Choroid plexus epithelial cell (primary cell): Measurements from ENCODE around the gene AMER1.
A peak's percentile ranks its signal among the peaks of the same experiment; 100 is the strongest.
"Not testable (repeated sequence)": the region's sequence is repeated elsewhere in the genome, so short reads cannot be mapped to it uniquely, and the experiment has no call there.

ENCODE experiments used
- DNase-seq: peaks from one replicate; pipeline ENCODE4 v3.0.0-alpha.2; 2010; ENCODE audit warnings: low read depth
- H3K4me3 ChIP-seq: 2 replicates; pipeline ENCODE4 v1.5.1; 2011; ENCODE audit warnings: low read depth, mild to moderate bottlenecking, control low read depth, low read length, moderate library complexity
- TF ChIP-seq, protein P1 (sequence below): conservative IDR thresholded peaks from 2 replicates; pipeline ENCODE4 v1.5.1; 2011; ENCODE audit warnings: low read depth, mild to moderate bottlenecking, control low read depth, inconsistent platforms, low read length, moderate library complexity

Gene AMER1

DNA sequence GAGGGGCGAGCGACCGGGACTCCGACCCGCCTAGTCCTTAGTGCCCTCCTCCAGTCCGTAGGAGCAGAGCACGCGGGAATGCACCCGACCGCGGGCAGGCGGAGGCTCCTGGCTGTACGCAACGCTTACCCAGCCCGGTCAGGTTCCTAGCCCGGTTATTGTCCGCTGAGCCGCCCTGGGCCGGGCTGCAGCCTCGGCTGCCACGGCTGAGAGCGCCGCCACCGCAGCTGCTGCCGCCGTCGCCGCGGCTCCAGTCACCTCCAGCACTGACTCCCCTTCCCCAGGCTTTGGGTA, at the start of gene AMER1:
Gene AMER1 (minus strand): TSS at position 268 of the 294 bp plus-strand sequence. CDS start 12,422 bp downstream, outside the sequence.
- no peak for DNase-seq
- H3K4me3 ChIP-seq = peak within 1 kb of the TSS; percentile 68
- TF ChIP-seq, protein P1, sequence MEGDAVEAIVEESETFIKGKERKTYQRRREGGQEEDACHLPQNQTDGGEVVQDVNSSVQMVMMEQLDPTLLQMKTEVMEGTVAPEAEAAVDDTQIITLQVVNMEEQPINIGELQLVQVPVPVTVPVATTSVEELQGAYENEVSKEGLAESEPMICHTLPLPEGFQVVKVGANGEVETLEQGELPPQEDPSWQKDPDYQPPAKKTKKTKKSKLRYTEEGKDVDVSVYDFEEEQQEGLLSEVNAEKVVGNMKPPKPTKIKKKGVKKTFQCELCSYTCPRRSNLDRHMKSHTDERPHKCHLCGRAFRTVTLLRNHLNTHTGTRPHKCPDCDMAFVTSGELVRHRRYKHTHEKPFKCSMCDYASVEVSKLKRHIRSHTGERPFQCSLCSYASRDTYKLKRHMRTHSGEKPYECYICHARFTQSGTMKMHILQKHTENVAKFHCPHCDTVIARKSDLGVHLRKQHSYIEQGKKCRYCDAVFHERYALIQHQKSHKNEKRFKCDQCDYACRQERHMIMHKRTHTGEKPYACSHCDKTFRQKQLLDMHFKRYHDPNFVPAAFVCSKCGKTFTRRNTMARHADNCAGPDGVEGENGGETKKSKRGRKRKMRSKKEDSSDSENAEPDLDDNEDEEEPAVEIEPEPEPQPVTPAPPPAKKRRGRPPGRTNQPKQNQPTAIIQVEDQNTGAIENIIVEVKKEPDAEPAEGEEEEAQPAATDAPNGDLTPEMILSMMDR = no peak

DNA sequence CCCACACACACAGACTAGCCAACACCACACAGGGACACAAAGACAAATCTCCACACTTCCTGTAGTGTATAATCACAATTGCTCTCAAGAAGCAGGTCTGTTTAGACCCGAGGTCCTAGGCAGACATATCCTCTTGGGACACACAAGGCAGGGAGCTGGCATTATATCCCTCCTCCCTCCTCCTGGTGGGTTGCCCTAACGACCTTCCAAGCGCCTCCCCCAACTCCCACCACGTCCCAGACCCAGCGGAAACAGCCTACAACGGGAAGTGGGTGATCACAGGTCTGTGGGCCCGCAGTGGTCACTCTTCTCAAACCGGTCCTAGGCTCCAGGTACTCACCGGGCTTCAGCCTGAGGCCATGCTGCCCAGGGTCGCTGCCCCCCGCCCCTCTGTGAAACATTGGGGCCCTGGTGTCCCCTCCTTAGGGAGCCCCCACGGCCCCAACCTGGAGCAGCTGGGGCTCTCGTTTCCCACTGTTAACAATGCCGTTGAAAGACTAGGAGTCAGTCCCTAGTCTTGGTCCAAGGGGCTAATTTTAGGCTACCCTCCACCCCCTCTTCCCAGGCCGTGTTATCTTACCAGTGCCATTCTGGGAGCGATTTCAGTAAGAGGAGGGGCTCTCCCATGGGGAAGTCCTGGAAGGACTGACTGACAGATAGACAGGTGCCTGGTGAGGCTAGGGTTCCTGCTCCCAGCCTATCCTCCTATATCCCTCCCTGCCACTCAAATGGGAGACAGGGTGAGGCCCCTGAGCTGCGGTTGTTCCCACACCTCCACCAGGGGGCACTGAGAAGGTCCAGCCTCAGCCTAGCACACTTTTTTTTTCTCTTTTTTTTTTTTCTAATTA, 24.8 kb upstream of the AMER1 start, which contains the start of gene ASB12:
Gene ASB12 (minus strand): TSS at position 485 of the 848 bp plus-strand sequence. CDS start 4,957 bp downstream, outside the sequence.
- no peak for DNase-seq
- TF ChIP-seq, protein P1 = no peak

DNA sequence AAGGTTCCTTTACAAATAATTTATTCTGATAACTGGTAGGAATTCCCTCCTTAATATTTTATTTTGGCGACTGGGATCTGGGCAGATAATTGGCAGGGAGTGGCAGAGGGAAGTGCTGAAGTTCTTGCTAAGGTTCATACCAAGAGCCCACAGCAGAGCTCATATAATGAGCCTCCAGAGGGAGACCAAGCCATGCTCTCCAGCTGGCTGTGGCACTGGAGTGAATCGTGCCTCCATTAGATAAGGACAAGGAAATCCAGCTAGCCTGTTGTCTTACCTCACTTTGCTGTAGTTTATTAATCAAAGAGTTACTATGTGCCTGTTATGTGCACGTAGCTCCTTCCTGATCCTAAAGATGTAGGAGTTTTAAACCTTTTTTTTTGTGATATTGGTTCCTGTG, 23.6 kb upstream of the AMER1 start:
- DNase-seq = no peak
- H3K4me3 ChIP-seq = no peak overlapping the region
- TF ChIP-seq, protein P1 = no peak

More for the DNA sequence above, 24.8 kb upstream of the AMER1 start, which contains the start of gene ASB12:
- H3K4me3 ChIP-seq = no peak within 1 kb of the TSS

DNA sequence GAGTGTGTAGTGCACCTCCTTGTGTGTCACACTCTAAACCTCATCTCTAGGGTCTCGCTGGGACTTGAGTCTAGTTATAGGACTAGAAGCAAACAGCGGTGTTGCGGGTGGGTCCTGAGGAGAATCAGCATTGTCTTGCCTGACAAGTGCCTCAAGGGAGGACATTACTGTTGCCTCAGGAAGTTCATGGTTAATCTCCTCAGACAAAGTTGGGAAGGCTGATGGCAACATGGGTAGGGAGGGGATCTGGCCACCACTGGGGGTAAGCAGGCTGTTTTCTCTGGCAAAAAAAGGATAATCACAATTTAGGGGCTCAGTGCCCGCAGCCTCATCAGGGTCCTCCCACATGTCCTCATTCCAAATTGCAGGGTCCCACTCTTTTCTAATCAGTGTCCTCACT, 12.5 kb upstream of the AMER1 start:
- TF ChIP-seq, protein P1 = no peak
- DNase-seq = no peak
- H3K4me3 ChIP-seq = no peak overlapping the region

DNA sequence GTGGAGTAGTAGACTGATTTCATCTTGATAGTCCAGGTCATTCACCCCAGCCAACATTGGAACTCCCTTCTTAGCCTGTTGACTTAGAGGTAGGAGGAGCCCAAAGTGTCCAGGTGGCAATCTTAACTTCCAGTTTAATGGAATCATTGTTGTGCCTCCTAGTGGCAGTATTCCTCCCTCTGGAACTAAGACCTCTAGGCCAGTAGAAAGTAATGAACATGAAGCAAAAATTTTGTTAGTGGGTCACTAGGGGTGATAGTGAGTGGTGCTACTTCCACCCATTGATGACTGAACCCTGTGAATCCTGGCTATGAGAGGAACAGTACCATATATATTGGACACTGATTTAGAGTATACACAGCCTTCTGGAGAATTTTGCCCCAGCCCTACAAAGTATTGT, 8.5 kb upstream of the AMER1 start:
- not testable (repeated sequence) for H3K4me3 ChIP-seq, DNase-seq

DNA sequence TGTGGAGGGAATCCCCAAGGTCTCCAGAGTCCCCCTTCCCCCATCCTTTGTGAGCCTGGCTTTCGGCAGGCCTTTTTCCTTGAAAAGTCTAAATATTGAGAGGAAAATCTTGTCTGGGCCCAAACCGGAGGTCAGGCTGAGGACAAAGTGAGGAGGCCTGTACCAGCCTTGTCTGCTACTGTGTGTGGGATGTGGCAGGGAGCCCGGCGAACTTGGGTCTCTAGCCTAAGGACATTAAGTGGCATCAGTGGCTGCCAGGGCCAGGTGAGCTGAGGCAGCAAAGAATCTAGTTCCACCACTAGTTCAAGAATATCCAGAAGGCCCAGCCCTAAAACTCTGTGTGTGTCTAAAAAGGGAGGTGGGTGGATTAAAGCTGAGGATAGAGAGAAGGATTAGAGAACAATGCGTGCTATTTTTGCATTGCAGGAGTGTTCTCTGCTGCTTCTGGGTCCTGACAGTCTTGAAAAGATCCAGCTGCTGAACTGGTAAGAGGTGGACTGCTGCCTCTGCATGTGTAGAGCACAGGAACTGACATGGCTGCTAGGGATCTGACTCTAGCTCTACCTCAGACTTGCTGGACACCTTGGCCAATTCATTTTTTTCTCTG, 1.2 kb upstream of the AMER1 start:
- peak; percentile 30 for DNase-seq
- H3K4me3 ChIP-seq = peak overlapping the region; percentile 68
- TF ChIP-seq, protein P1 = no peak

DNA sequence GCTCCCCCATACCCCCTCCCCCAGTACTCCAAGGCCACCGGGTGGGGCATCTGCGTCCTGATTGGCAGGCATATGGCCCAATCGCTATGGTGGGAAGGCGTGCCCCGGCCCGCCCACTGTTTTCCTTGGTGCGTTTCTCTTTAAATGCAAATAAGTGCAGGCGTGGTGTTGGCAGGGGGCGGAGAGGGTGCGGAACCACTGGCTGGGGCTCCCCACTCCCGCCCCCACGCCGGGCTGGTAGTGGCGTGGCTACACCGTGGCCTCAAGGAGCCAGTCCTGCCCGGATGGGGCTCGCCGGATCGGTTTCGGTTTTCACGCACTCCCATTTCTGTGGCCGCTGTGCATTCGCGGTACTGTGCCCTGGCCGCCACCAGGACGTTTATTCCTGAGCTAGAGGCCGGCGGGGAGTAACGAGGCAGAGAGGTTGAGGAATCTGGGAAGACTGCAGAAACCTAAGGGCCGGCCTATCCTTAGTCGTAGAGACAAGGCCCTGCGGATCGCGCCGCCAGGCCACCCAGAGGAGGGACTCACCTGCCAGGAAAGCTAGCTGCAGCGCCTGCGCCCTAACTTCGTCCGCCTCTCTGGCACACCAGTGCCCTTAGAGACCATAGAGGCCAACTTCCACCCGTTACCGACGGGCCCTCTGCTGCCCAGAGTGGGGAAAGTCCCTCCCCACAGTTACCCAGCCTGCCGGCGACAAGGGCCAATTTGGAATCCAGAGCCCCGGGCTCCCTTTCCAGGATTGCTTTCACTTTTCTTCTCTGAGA, 410 bp upstream of the AMER1 start:
- H3K4me3 ChIP-seq = peak overlapping the region; percentile 68
- peak; percentile 93 for DNase-seq
- TF ChIP-seq, protein P1 = peak; percentile 2
